ENCODE measurements around the gene SLC17A2.
"Not testable (repeated sequence)": the region's sequence is repeated elsewhere in the genome, so short reads cannot be mapped to it uniquely, and the experiment has no call there.

Gene SLC17A2

GRCh38 chr6:25952535-25952934 is 22.0 kb upstream of the SLC17A2 start:
- Histone ChIP-seq H4K20me1 (no peaks in the 10 kb centered on the region), H3K4me3 (no peak overlapping the region), H3K27ac (no peak overlapping the region), H3K4me2 (no peak overlapping the region), H3K36me3 (no peaks in the 10 kb centered on the region), H3K27me3 (no peaks in the 10 kb centered on the region), H3K4me1 (no peaks in the 10 kb centered on the region), H3K9ac (no peak overlapping the region), H3K9me3 (peaks cover 20% of the 10 kb centered on the region)
- no peak for TF ChIP-seq Cebpa-rat (IDR thresholded peaks at IDR 0.05)

- Histone ChIP-seq H3K9ac (no peak overlapping the region), H3K27ac (no peak overlapping the region), H3K4me3 (no peak overlapping the region), H3K36me3 (no peaks in the 10 kb centered on the region), H3K4me1 (no peaks in the 10 kb centered on the region), H3K4me2 (no peak overlapping the region), H3K27me3 (no peaks in the 10 kb centered on the region), H4K20me1 (no peaks in the 10 kb centered on the region), H3K9me3 (peaks cover 27% of the 10 kb centered on the region)
- TF ChIP-seq Cebpa-rat (IDR thresholded peaks at IDR 0.05): no peak
Measured at GRCh38 chr6:25951296-25952032, 21.0 kb upstream of the SLC17A2 start.

GRCh38 chr6:25950297-25950696 is 19.8 kb upstream of the SLC17A2 start:
- no peak overlapping the region for H3K27ac ChIP-seq
- no peak for TF ChIP-seq Cebpa-rat (IDR thresholded peaks at IDR 0.05)
- peaks cover 34% of the 10 kb centered on the region for H3K9me3 ChIP-seq
- no peaks in the 10 kb centered on the region for H3K27me3 ChIP-seq
- no peak overlapping the region for H3K9ac ChIP-seq
- no peaks in the 10 kb centered on the region for H3K4me1 ChIP-seq
- H3K4me2 ChIP-seq: no peak overlapping the region
- no peaks in the 10 kb centered on the region for H4K20me1 ChIP-seq
- H3K36me3 ChIP-seq: no peaks in the 10 kb centered on the region
- no peak overlapping the region for H3K4me3 ChIP-seq

GRCh38 chr6:25949695-25950094 is 19.2 kb upstream of the SLC17A2 start:
- H3K4me2 ChIP-seq: no peak overlapping the region
- H4K20me1 ChIP-seq: no peaks in the 10 kb centered on the region
- TF ChIP-seq Cebpa-rat (IDR thresholded peaks at IDR 0.05): no peak
- no peak overlapping the region for H3K27ac ChIP-seq
- no peaks in the 10 kb centered on the region for H3K4me1 ChIP-seq
- peaks cover 39% of the 10 kb centered on the region for H3K9me3 ChIP-seq
- no peak overlapping the region for H3K4me3 ChIP-seq
- no peak overlapping the region for H3K9ac ChIP-seq
- H3K27me3 ChIP-seq: no peaks in the 10 kb centered on the region
- no peaks in the 10 kb centered on the region for H3K36me3 ChIP-seq

GRCh38 chr6:25947492-25947891 is 17.0 kb upstream of the SLC17A2 start:
- H3K4me2 ChIP-seq, H3K27me3 ChIP-seq, H3K4me3 ChIP-seq, H3K36me3 ChIP-seq, H3K27ac ChIP-seq, H4K20me1 ChIP-seq, H3K4me1 ChIP-seq, H3K9ac ChIP-seq: not testable (repeated sequence)
- peaks cover 39% of the 10 kb centered on the region for H3K9me3 ChIP-seq

- Histone ChIP-seq H3K4me3 (no peak overlapping the region), H3K27me3 (no peaks in the 10 kb centered on the region), H3K9ac (no peak overlapping the region), H3K27ac (no peak overlapping the region), H3K9me3 (peaks cover 39% of the 10 kb centered on the region), H4K20me1 (no peaks in the 10 kb centered on the region), H3K4me2 (no peak overlapping the region), H3K36me3 (no peaks in the 10 kb centered on the region), H3K4me1 (no peaks in the 10 kb centered on the region)
- TF ChIP-seq Cebpa-rat (IDR thresholded peaks at IDR 0.05): no peak
Measured at GRCh38 chr6:25946631-25947030, 16.1 kb upstream of the SLC17A2 start.

GRCh38 chr6:25945738-25946137 is 15.2 kb upstream of the SLC17A2 start:
- not testable (repeated sequence) for H3K4me1 ChIP-seq, H3K9ac ChIP-seq, H3K27me3 ChIP-seq, H4K20me1 ChIP-seq, H3K36me3 ChIP-seq, H3K4me2 ChIP-seq, H3K4me3 ChIP-seq, H3K27ac ChIP-seq
- peaks cover 32% of the 10 kb centered on the region for H3K9me3 ChIP-seq

- no peaks in the 10 kb centered on the region for H3K4me1 ChIP-seq
- no peak for TF ChIP-seq Cebpa-rat (IDR thresholded peaks at IDR 0.05)
Measured at GRCh38 chr6:25944688-25945574, 14.4 kb upstream of the SLC17A2 start.

GRCh38 chr6:25943887-25944286 is 13.4 kb upstream of the SLC17A2 start:
- no peaks in the 10 kb centered on the region for H4K20me1 ChIP-seq
- no peak for TF ChIP-seq Cebpa-rat (IDR thresholded peaks at IDR 0.05)
- H3K4me1 ChIP-seq: no peaks in the 10 kb centered on the region
- no peak overlapping the region for H3K27ac ChIP-seq
- peaks cover 24% of the 10 kb centered on the region for H3K9me3 ChIP-seq
- H3K9ac ChIP-seq: no peak overlapping the region
- no peak overlapping the region for H3K4me3 ChIP-seq
- H3K27me3 ChIP-seq: no peaks in the 10 kb centered on the region
- H3K4me2 ChIP-seq: no peak overlapping the region
- H3K36me3 ChIP-seq: no peaks in the 10 kb centered on the region

More at GRCh38 chr6:25944688-25945574, 14.4 kb upstream of the SLC17A2 start:
- H3K36me3 ChIP-seq: no peaks in the 10 kb centered on the region
- peaks cover 24% of the 10 kb centered on the region for H3K9me3 ChIP-seq
- H3K27ac ChIP-seq: no peak overlapping the region
- no peak overlapping the region for H3K4me2 ChIP-seq
- no peak overlapping the region for H3K9ac ChIP-seq
- no peaks in the 10 kb centered on the region for H3K27me3 ChIP-seq
- H4K20me1 ChIP-seq: no peaks in the 10 kb centered on the region
- H3K4me3 ChIP-seq: no peak overlapping the region

- no peak overlapping the region for H3K4me2 ChIP-seq
- no peaks in the 10 kb centered on the region for H4K20me1 ChIP-seq
- H3K4me1 ChIP-seq: no peaks in the 10 kb centered on the region
- no peak overlapping the region for H3K4me3 ChIP-seq
- no peaks in the 10 kb centered on the region for H3K27me3 ChIP-seq
- no peak for TF ChIP-seq Cebpa-rat (IDR thresholded peaks at IDR 0.05)
- H3K27ac ChIP-seq: no peak overlapping the region
- H3K9ac ChIP-seq: no peak overlapping the region
- peaks cover 24% of the 10 kb centered on the region for H3K9me3 ChIP-seq
- no peaks in the 10 kb centered on the region for H3K36me3 ChIP-seq
Measured at GRCh38 chr6:25942561-25943147, 12.2 kb upstream of the SLC17A2 start.
